Gastrocnemius medialis (tissue), 4 donors: ENCODE data around the gene AKR1C2.
A peak's percentile ranks its signal among the peaks of the same experiment; 100 is the strongest.
"Not testable (repeated sequence)": the region's sequence is repeated elsewhere in the genome, so short reads cannot be mapped to it uniquely, and the experiment has no call there.

Experiments
- POLR2A ChIP-seq, 2 donors: fragments of 450-650 bp; IDR thresholded peaks; one replicate each; pipeline ENCODE4 v1.6.1; 2017; ENCODE audit warnings: antibody characterized with exemption in 2 of 2, mild to moderate bottlenecking in 2 of 2, moderate library complexity in 2 of 2
- TF ChIP-seq, protein P1 (sequence below), 5 experiments: fragments of 450-650 bp in 3 of 5; fragments of 200-600 bp in 2 of 5; sonication (generic) in 2 of 5; IDR thresholded peaks in 4 of 5; conservative IDR thresholded peaks in 1 of 5; 1 replicate in 4 of 5; 2 replicates in 1 of 5; pipeline ENCODE4 v1.5.1; 2016 to 2019; ENCODE audit warnings: antibody characterized with exemption in 5 of 5, mild to moderate bottlenecking in 3 of 5, moderate library complexity in 3 of 5

DNA sequence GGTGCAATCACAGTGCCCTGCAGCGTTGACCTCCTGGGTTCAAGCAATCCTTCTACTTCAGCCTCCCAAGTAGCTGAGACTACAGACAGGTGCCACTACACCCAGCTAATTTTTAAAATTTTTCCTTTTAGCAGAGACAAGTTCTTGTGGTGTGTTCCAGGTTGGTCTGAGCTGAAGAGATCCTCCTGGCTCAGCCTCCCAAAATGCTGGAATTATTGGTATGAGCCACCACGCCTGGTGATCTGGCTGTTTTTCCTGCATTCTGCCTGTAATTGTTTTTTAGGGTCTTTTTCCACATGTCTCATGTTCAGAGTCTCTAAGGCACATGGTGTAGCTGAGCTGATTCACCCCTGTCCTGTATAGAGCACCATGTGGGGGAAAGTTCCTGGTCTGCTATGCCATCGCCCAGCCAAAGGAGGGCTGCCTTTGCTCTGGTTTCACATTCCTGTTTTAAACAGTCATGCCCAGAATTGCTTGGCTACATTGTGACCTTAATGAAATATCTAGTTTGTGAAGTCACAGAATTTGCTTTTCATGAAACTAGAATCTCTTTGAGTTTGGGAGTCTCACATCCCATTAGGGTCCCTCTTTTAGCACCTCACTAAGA, 15.1 kb upstream of the AKR1C2 start:
- TF ChIP-seq, protein P1, sequence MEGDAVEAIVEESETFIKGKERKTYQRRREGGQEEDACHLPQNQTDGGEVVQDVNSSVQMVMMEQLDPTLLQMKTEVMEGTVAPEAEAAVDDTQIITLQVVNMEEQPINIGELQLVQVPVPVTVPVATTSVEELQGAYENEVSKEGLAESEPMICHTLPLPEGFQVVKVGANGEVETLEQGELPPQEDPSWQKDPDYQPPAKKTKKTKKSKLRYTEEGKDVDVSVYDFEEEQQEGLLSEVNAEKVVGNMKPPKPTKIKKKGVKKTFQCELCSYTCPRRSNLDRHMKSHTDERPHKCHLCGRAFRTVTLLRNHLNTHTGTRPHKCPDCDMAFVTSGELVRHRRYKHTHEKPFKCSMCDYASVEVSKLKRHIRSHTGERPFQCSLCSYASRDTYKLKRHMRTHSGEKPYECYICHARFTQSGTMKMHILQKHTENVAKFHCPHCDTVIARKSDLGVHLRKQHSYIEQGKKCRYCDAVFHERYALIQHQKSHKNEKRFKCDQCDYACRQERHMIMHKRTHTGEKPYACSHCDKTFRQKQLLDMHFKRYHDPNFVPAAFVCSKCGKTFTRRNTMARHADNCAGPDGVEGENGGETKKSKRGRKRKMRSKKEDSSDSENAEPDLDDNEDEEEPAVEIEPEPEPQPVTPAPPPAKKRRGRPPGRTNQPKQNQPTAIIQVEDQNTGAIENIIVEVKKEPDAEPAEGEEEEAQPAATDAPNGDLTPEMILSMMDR (IDR thresholded peaks at IDR 0.05 in 4 of 5, conservative IDR thresholded peaks at IDR 0.05 in 1 of 5), result peak in 3 of 5 experiments; percentile 12 to 17 (median 15)
- TF ChIP-seq POLR2A (IDR thresholded peaks at IDR 0.05), result not testable (repeated sequence)
